H9 (cell line): Measurements from ENCODE around the gene PTBP3. TPM values are rescaled to one million over a fixed set of nuclear protein-coding genes. Genes with fewer than 3 reads are reported as not detected.

ENCODE experiments used
- DNase-seq: peaks from one replicate; pipeline ENCODE4 v3.0.0-alpha.2; 2017
- H2AFZ ChIP-seq: one replicate; pipeline ENCODE4 v1.6.1; 2013; ENCODE audit warnings: mild to moderate bottlenecking, low read length, control low read depth, moderate library complexity
- H2AK5ac ChIP-seq: 2 replicates; pipeline ENCODE4 v1.6.1; 2013; ENCODE audit warnings: low read length, control low read depth, mixed read lengths; ENCODE audit not compliant: insufficient read length
- H2BK120ac ChIP-seq: one replicate; pipeline ENCODE4 v1.6.1; 2013; ENCODE audit warnings: low read depth, mild to moderate bottlenecking, low read length, control low read depth, inconsistent platforms; ENCODE audit not compliant: poor library complexity, severe bottlenecking
- H2BK12ac ChIP-seq: 2 replicates; pipeline ENCODE4 v1.6.1; 2013; ENCODE audit warnings: low read length, control low read depth, mixed read lengths, low read depth; ENCODE audit not compliant: insufficient read length
- H2BK15ac ChIP-seq: 2 replicates; pipeline ENCODE4 v1.6.1; 2013; ENCODE audit warnings: low read depth, low read length, control low read depth
- H2BK20ac ChIP-seq: one replicate; pipeline ENCODE4 v1.6.1; 2013; ENCODE audit warnings: low read depth, mild to moderate bottlenecking, low read length, control low read depth, inconsistent platforms; ENCODE audit not compliant: poor library complexity, severe bottlenecking
- H2BK5ac ChIP-seq: 2 replicates; pipeline ENCODE4 v1.6.1; 2013; ENCODE audit warnings: low read length, control low read depth, mixed read lengths; ENCODE audit not compliant: insufficient read length
- H3K14ac ChIP-seq: 2 replicates; pipeline ENCODE4 v1.6.1; 2013; ENCODE audit warnings: low read length, control low read depth; ENCODE audit not compliant: insufficient read depth
- H3K18ac ChIP-seq: 2 replicates; pipeline ENCODE4 v1.6.1; 2013; ENCODE audit warnings: low read depth, mild to moderate bottlenecking, mixed read lengths, low read length, control low read depth; ENCODE audit not compliant: insufficient read length
- H3K23ac ChIP-seq: 2 replicates; pipeline ENCODE4 v1.6.1; 2013; ENCODE audit warnings: low read length, control low read depth, mixed read lengths, low read depth; ENCODE audit not compliant: insufficient read length
- H3K23me2 ChIP-seq: 2 replicates; pipeline ENCODE4 v1.6.1; 2013; ENCODE audit warnings: low read depth, mild to moderate bottlenecking, mixed read lengths, low read length, control low read depth; ENCODE audit not compliant: insufficient read length, poor library complexity, severe bottlenecking
- H3K27ac ChIP-seq: 2 replicates; pipeline ENCODE4 v1.5.1; 2013; ENCODE audit warnings: low read length, control low read depth, mixed read lengths, low read depth; ENCODE audit not compliant: insufficient read length
- H3K27me3 ChIP-seq: 2 replicates; pipeline ENCODE4 v1.6.1; 2013; ENCODE audit warnings: low read length, control low read depth, inconsistent platforms; ENCODE audit not compliant: insufficient read depth
- H3K4ac ChIP-seq: 2 replicates; pipeline ENCODE4 v1.6.1; 2013; ENCODE audit warnings: low read depth, mild to moderate bottlenecking, control low read depth, inconsistent platforms, low read length, moderate library complexity
- H3K4me1 ChIP-seq: 2 replicates; pipeline ENCODE4 v1.6.1; 2013; ENCODE audit warnings: low read length, control low read depth, inconsistent platforms; ENCODE audit not compliant: insufficient read depth
- H3K4me2 ChIP-seq: 2 replicates; pipeline ENCODE4 v1.6.1; 2013; ENCODE audit warnings: low read length, control low read depth, mixed read lengths; ENCODE audit not compliant: insufficient read length, insufficient read depth
- H3K56ac ChIP-seq: 2 replicates; pipeline ENCODE4 v1.6.1; 2013; ENCODE audit warnings: low read depth, mild to moderate bottlenecking, mixed read lengths, low read length, control low read depth; ENCODE audit not compliant: insufficient read length
- H3K79me1 ChIP-seq: 2 replicates; pipeline ENCODE4 v1.6.1; 2013; ENCODE audit warnings: low read depth, mild to moderate bottlenecking, moderate library complexity, low read length, control low read depth, inconsistent platforms; ENCODE audit not compliant: insufficient read depth, poor library complexity, severe bottlenecking
- H3K79me2 ChIP-seq: 2 replicates; pipeline ENCODE4 v1.6.1; 2013; ENCODE audit warnings: low read length, control low read depth, inconsistent platforms; ENCODE audit not compliant: insufficient read depth
- H3K9ac ChIP-seq: 2 replicates; pipeline ENCODE4 v1.6.1; 2013; ENCODE audit warnings: low read length, control low read depth, mixed read lengths; ENCODE audit not compliant: insufficient read length; ENCODE audit errors: extremely low read depth
- H3K9me3 ChIP-seq: one replicate; pipeline ENCODE4 v1.6.1; 2013; ENCODE audit warnings: low read depth, low read length, inconsistent platforms; ENCODE audit not compliant: control insufficient read depth
- H3T11ph ChIP-seq: one replicate; pipeline ENCODE4 v1.6.1; 2013; ENCODE audit warnings: mild to moderate bottlenecking, low read length, control low read depth, inconsistent platforms
- H4K20me1 ChIP-seq: one replicate; pipeline ENCODE4 v1.6.1; 2013; ENCODE audit not compliant: control insufficient read depth, insufficient read length, insufficient read depth
- H4K5ac ChIP-seq: 2 replicates; pipeline ENCODE4 v1.6.1; 2013; ENCODE audit warnings: low read depth, mild to moderate bottlenecking, mixed read lengths, low read length, control low read depth; ENCODE audit not compliant: insufficient read length
- H4K8ac ChIP-seq: replicated peaks from 2 replicates; pipeline ENCODE4 v1.6.1; 2013; ENCODE audit warnings: low read length, control low read depth, mixed read lengths, low read depth; ENCODE audit not compliant: insufficient read length
- H4K91ac ChIP-seq: 2 replicates; pipeline ENCODE4 v1.6.1; 2013; ENCODE audit warnings: low read depth, mild to moderate bottlenecking, moderate library complexity, mixed read lengths, low read length, control low read depth; ENCODE audit not compliant: insufficient read length
- H3K27ac Mint-ChIP-seq, 3 experiments: 2 replicates in 2 of 3; 3 replicates in 1 of 3; pipeline ENCODE4 v1.8.0; 2020 to 2021; ENCODE audit warnings: mixed read lengths in 3 of 3, mild to moderate bottlenecking in 1 of 3, moderate library complexity in 1 of 3
- H3K27me3 Mint-ChIP-seq: 2 replicates; pipeline ENCODE4 v1.8.0; 2021; ENCODE audit warnings: low read depth, mild to moderate bottlenecking, moderate library complexity, mixed read lengths
- H3K36me3 Mint-ChIP-seq, 3 experiments: 2 replicates in 2 of 3; 3 replicates in 1 of 3; pipeline ENCODE4 v1.8.0; 2020 to 2021; ENCODE audit warnings: low read depth in 3 of 3, mixed read lengths in 3 of 3; ENCODE audit not compliant: insufficient read depth in 1 of 3
- H3K4me1 Mint-ChIP-seq, 2 experiments: 2 replicates each; pipeline ENCODE4 v1.8.0; 2020; ENCODE audit warnings: mixed read lengths in 2 of 2
- H3K4me3 Mint-ChIP-seq, 2 experiments: 2 replicates in 1 of 2; 3 replicates in 1 of 2; pipeline ENCODE4 v1.8.0; 2020 to 2021; ENCODE audit warnings: mild to moderate bottlenecking in 2 of 2, mixed read lengths in 2 of 2, moderate library complexity in 1 of 2
- H3K9me3 Mint-ChIP-seq, 2 experiments: 2 replicates in 1 of 2; 3 replicates in 1 of 2; pipeline ENCODE4 v1.8.0; 2020; ENCODE audit warnings: mild to moderate bottlenecking in 2 of 2, mixed read lengths in 2 of 2, moderate library complexity in 1 of 2
- CTCF ChIP-seq: fragments of 200-600 bp; sonication (generic); conservative IDR thresholded peaks from 3 replicates; pipeline ENCODE4 v1.8.0; 2021; ENCODE audit warnings: antibody characterized with exemption, mild to moderate bottlenecking
- WGBS: extraction: QIAGEN DNeasy Blood & Tissue Kit; methylation state at CpG from one replicate; pipeline ENCODE4 v1.1.7; 2013; ENCODE audit warnings: missing lambda C conversion rate, low lambda C conversion rate, mixed read lengths; ENCODE audit not compliant: insufficient read length; ENCODE audit errors: extremely low coverage; 5-methylcytosine and 5-hydroxymethylcytosine counted together
- total RNA-seq: library from RNA; stranded (reverse); gene quantifications from 2 replicates; pipeline ENCODE4 v1.2.1, GENCODE V29; 2021

Gene PTBP3
- total RNA-seq, 1 experiment from 2014 or later, result 89.5 TPM

GRCh38 chr9:112194969-112195431 lies 138.4 kb downstream of the PTBP3 start:
- Histone ChIP-seq H3K14ac (no peak overlapping the region), H3K27ac (no peak overlapping the region), H3K79me2 (no peaks in the 10 kb centered on the region), H2BK5ac (no peak overlapping the region), H3K27me3 (no peaks in the 10 kb centered on the region), H4K8ac (no peak overlapping the region), H2AK5ac (no peak overlapping the region), H3K9ac (no peak overlapping the region), H3K9me3 (no peaks in the 10 kb centered on the region), H4K20me1 (no peaks in the 10 kb centered on the region), H3K56ac (no peak overlapping the region), H2AFZ (no peak overlapping the region), H3K4ac (no peak overlapping the region), H3K18ac (no peak overlapping the region), H3K79me1 (no peaks in the 10 kb centered on the region), H2BK120ac (no peak overlapping the region), H2BK20ac (no peak overlapping the region), H2BK12ac (no peak overlapping the region), H3T11ph (no peak overlapping the region), H2BK15ac (no peak overlapping the region), H4K91ac (no peak overlapping the region), H3K23ac (no peak overlapping the region), H4K5ac (no peak overlapping the region), H3K23me2 (no peaks in the 10 kb centered on the region), H3K4me1 (peaks cover 3% of the 10 kb centered on the region; the same call in 1 of the 2 replicates), H3K4me2 (no peak overlapping the region)
- Mint-ChIP-seq H3K4me3 (no peak overlapping the region), H3K27me3 (no peaks in the 10 kb centered on the region; the same call in 1 of the 2 replicates), H3K9me3 (no peaks in the 10 kb centered on the region; a peak in 1 of 5 replicates), H3K27ac (no peak overlapping the region; a peak in 1 of 7 replicates), H3K36me3 (peaks cover 0 to 6% (median 3%) of the 10 kb centered on the region in 3 experiments; a peak in 2 of 7 replicates), H3K4me1 (peaks cover 13 to 23% of the 10 kb centered on the region in 2 experiments)
- TF ChIP-seq CTCF, result no peak
- DNase-seq, result no peak
- WGBS, result no CpG with 5 or more reads among the region's 4 CpGs
